NCI-H2107 treated with DMSO at 0.1 percent for 48 hours (cell line): ENCODE measurements around the gene THRB.

Experiments used
- DNase-seq: peaks from one replicate; lab custom pipeline; 2025; ENCODE audit not compliant: unreplicated experiment; lab: John Stamatoyannopoulos, UW

Gene THRB

DNA sequence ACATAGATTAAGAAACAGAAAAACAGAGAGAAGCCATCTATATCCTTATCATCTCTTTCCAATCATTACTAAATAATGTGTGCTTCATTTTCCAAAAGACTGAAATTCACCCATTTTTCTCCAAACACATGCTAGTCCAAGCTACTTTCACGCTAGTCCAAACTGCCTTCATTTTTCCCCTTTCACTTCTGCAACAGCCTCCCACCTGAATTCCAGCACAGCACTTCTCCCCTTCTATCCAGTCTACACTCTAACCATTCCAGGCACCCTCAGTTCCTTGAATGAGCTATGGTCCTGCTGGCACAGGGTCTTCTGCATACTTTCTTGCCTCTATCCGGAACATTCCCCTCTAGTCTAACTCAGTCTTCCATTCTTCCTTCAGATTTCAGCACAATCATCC lies 112.0 kb downstream of the THRB start:
- DNase-seq = no peak

DNA sequence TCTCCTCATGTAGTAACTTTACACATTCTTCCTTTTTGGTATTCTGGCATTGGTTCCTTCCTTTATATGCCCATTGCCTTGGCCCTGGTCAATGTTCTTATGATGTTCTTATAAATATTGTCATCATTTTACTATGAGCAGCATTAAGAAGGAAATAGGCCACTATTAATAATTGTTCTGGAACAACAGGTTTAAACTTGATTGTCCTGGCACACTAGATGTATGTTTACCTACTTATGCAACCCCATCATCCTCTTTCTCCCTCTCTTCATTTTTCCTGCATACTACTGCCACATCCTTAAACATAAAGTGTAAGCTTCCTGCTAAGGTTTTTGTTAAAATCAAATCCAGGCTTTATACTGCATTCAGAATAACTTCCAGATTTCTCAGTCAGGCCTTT lies 114.7 kb downstream of the THRB start:
- no peak for DNase-seq

DNA sequence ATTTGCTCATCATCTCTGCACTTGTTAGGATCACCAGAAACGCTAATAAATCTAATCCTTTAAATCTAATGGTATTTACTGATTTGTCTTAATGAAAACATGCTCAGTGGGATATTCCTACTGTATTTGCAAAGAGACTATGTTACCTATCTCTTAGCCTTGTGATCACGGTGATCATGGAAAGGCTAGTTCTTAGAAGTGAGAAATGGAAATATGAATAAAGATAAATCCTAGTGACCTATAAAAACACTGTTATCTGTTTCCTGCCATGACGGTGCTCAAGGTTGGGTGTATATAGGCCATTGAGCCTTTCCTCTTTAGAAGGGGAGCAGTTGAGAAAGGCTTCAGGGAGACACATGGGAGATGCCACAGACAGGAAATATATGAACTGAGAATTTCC lies 116.3 kb downstream of the THRB start:
- DNase-seq = no peak

DNA sequence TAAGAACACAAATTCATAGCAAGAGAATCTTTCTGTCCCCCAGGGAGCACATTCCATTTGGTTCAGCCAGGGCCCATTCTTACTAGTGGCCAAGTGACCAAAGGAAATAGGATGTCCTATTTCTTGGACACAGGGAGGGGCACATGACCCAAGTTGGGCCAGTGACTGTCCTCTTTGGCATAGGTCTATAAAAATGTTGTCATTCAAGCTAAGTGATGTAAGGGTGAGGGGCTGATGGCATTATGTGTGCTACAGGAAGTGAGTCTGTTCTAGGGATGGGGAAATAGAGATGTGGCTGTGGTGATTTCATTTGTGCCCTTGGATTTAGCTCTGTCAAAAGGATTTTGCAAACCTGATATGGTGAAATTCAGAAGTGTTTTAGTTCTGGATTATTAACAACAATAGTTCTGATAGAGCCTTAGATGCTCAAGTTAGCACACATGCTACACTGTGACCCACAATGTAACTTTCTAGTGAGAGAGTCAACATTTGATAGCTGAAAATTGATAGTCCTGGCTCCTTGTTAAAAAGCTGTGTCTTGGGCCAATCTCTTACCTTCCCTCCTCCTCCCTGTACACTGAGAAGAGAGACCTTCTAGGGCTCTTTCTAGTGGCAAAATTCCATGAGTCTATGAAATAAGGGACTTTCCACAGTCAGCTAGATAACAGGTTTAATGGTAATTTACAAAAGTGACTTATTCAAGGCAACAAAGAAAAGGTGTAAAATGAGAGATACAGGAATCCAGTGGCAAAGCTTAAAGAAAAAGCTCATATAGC lies 117.2 kb downstream of the THRB start:
- no peak for DNase-seq

DNA sequence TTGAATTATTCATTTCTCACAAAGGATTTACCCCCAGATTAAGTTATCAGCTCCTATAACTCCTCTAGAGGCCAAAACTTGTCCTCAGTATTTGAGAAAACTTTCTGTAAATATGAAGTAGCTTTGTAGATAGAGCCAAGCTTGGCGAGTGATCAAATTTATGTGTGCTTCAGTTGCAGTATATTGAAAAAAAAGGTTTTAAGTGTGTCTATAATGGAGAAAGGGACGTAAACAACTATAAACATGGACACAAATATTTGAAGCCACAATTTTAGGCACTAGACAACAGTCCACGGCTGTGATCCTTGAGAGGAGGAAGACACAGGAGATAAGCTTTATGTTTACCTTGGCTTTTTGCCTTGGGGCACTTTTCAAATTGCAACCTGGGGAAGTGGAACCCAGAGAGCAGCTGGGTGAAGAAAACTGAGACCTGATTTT lies 118.7 kb downstream of the THRB start:
- no peak for DNase-seq

DNA sequence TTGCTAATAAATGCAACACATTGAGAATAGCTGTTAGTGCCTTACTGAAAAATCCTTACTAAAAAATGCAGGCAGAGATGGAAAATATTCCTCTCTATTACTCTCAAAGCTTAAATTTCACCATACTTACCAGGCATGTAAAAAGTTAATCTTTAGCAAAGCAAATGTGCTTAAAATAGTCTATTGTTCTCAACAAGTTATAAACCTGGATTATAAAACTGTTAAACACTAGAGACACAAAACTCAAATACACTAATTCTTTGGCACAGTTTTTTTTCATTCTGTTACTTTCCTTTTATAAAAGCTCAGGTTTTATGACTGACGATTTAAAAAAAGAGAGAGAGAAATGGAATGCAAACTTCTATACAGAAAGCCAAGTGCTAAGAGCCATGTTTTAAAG lies 119.8 kb downstream of the THRB start:
- no peak for DNase-seq

DNA sequence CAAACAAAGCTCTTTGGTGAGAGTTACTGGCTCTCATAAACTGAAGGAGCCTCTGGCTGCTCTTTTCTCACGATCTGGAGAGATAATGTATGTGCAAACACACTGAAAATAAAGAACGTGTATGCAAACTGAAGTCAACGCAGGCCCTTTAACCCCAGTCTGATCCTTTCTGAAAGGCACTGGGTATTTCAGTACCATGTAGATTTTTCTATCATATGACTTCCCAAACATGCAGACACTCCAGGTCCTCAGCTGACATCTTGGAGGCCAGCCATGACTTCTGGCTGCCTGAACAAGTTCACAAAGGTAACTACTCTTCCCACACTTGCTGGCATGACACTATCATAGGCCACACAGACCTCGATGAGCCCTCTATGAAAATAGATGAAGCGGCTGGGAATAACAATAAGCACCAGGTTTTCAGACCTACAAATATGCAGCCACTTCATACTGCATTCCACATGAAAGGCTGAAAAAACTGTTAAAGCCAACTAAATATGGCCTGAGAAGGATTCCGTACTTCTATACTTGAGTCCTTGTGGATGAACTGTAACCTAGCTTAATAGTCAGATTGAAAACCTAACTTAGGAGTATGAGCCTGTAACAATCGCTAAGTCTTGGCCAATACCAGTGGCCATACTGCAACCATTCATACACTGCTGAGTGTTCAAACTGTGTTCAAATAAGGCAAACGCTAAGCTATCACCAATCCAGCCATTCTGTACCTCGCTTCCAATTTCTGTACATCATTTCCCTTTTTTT lies 121.3 kb downstream of the THRB start:
- DNase-seq = no peak

DNA sequence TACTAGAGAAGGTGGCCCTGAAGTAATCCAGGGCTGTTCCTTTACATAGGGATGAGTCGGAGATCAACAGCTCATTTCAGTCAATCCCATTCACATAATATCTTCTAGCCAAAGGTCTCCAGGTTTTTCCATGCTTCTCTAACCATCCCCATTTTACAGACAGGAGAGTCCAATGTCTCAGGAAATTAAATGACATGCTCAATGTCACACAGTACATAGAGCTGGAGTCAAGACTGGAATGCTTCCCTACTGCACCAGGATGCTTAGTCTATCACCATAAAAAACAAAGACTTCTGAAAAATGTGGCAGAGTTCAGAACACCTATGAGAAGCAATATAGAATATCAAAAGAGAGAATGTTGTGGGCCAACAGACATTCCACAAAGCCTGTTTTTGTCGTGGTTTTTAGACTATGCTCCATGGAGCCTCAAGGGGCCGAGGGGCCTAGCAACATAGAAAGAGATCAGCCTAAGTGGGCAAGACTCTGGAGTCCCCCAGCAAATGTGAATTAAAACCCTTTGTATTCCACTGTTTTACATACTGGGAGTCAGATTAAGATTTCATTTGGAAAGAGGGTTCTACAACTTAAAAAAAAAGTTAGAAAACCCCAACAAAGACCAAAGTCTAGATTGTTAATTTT lies 122.0 kb downstream of the THRB start:
- no peak for DNase-seq

DNA sequence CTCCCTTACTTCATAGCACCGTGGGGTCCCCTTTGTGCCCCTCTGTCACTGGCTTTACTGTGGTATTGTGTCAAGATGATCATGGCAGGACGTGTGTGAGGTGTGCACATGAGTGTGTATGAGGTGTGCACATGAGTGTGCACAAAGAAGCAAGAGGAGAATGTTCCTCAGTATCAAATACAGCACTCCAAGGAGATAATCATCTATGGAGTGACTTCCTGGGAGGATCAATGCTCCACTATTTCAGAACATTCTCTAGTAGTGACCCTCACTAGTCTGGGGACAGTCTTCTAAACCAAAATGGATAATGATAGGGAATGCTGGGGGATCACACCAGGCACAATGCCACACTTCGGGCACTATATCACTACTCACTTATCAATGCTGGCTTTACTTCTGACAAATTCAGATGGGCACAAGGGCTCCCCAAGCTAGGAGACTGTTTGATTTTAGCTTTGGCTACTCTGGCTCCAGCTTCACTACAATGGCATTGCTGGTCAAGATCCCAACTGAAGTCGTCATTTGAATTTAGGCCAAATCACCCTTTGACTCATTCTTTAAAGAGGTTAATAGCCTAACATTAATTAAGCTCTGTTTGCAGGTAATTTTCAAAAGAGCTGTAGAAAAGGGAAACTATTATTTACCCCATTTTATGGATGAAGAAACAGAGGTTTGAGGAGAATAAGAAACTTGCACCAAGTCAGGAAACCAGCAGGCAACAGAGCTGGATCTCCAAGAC lies 124.1 kb downstream of the THRB start:
- no peak for DNase-seq

DNA sequence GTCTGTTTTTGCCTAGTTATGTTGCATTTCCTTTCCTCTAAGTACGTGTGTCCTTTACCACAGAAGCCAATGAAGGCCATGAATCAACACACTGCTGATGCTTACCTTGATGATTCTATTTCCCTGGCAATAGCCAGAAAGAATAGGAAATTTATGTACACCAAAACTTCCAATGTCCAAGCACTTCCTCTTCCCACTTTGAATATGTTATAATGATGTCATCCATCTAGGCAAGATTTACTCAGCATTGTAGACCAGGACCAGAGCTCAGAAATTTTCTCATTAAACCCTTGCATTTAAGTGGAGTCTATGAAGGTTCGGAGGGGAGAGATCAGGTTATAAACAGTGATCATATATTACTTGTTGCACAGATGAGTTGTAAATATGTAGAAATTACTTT lies 126.0 kb downstream of the THRB start:
- DNase-seq = no peak

DNA sequence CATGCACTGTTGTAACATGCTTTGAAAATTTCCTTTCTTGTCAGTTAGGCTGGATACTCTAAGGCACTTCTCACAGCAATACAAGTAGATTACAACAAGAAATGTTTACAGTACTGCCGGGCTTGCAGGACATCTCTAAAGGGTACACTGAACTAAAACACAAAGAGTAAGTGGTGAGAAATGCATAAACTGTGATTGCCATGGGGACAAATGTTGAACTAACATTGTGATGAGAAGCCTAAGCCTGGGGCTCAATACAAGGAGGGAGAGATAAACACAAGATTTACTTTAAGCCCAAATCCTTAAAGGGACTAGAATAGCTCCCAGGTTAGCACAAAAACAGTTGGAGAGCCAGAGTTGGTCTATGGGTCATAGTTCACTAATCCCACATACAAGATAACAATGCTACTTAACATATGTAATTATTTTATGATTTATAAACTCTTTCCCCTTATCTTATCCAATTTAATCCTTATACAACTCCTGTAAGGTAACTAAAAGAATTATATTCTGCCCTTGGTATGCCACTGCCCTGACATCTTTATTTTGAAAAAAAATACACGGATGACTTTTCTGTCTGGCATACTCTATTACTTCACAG lies 126.9 kb downstream of the THRB start:
- DNase-seq = no peak

DNA sequence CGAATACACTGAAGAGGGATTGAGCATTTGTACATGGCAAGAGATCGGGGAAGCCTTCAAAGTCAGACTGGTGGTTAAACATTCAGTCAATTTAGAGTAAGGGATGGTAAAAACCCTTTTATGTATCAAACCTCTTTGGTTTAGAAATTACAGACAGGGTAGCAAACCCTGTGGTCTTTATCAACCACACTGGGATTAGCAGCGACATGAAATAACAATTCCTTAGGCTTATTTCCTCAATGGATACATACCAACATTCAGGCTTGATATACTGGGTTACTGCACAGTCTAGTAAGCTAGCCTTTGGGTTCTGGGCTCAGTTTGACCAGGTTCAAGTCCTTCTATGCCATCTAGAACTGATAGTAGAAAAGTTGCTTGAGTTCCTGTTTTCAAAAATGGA lies 127.4 kb downstream of the THRB start:
- DNase-seq = no peak

DNA sequence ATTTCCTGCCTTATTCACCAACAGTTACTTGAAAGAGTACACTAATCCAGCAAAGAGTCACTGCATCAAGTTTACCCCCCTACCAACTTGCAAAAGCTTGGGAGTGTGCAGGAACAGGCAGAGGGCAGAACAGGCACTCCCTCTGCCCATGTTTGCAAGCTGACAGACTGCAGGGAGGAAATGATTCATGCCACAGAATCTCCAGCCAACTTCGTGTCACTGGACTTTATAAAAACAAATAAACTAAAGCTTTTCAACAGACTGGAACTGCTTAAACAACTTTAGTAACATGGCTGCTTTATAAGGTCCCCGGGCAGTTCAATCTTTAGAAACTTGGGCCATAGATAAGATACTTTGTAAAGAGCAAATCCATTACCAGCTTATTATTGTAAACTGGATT lies 129.5 kb downstream of the THRB start:
- DNase-seq = no peak

DNA sequence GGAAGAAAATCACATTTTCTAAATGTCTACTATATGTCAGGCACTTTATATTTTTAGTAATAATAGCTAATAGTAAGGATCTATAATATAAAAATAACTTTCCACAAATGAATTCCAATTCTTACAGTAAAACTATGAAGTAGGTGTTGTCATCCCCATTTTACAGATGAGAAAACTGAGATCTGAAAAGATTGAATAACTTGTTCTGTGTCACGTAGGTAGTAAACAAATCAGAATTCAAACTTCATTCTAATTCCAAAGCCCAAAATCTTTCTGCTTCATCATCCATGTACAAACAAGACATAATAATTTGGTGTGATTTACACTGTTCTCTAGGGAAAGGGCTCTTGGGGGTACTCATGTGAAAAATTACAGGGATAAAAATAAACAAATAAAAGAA lies 130.3 kb downstream of the THRB start:
- no peak for DNase-seq

DNA sequence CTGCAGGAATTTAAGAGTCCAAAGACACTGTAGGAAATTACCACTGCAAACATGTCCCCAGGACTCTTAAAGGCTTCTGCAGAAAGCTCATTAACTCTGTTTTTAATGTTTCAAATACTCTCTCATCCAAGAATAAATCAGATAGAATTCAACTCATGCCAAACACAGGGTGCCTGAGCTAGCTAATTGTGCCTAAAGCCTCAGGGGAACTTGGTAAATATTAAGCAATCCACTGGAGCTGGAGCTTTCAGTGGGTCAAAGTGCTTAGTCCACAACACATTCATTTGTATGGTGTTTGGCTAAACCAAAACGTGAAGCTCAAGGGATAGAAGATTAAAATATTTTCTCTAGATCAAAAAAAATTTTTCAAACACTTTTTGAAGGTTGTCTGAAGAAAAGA lies 131.4 kb downstream of the THRB start:
- no peak for DNase-seq

DNA sequence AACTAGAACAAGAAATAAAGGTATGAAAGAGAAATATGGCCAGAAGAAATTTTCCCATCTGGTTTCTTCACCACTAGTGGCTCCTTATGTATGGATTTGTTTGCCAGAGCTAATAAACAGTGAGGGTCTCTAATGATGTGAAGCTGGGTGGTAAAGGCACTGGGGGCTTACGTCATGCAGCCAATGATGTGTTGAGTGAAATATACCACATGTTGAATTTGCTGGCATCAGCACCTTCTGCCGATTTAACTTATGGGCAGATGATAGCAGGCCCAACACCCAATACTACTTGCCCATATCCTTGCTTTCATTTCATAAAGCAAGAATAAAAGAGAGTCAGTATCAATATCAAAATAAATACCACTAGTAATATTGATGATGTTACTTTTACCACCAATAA lies 133.0 kb downstream of the THRB start:
- no peak for DNase-seq

DNA sequence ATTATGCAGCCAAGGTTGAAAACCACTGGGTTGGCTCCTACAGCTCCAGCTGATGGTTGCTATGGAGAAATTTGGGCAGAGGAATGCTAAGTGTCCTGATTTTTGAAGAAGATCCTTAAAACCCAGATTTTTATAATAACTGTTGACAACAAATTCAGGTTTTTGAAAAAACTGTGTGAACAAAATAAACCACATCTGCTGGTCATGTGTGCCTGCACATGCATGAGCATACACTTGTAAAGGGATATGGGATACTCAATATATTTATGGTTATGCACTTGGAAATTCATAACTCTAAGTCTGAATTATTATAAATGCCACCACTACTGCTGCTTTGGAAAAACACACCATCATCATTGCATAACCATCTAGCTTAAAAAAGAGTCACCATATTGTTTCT lies 133.7 kb downstream of the THRB start:
- DNase-seq = no peak

DNA sequence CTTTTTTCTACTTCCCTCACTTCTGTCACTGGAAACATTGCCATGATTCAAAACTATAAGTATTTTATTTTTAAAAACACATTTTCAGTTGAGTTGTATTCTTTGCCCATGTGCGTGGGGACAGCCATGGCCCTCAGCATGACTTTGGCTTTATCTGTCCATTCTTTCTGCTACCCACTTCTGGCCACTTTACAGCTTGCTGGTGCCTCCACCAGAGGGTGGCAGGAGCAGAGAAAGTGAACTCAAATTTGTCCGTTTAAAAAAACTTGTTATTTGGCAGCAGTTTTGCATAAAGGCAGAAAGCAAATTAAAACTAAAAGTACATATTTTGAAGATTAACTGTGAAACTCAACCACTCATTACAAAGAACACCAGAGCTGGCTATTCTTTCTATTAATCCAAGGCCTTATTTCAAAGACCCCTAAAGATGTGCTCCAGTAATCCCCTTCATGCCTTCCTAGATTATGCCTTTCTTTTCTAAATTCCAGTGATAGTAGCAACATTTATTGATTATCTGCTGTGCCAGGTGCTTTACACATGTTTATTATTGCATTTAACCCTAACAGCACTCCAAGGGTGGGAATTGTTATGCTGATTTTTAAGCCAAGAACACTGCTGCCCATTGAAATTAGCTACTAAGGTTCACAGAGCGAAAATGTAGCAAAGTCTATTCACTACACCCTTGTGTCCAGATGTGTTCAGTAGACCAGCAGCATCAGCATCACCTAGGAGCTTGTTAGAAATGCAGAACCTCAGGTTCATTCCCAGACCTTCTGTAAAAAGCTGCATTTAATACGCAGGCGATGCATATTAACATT lies 134.8 kb downstream of the THRB start:
- no peak for DNase-seq

DNA sequence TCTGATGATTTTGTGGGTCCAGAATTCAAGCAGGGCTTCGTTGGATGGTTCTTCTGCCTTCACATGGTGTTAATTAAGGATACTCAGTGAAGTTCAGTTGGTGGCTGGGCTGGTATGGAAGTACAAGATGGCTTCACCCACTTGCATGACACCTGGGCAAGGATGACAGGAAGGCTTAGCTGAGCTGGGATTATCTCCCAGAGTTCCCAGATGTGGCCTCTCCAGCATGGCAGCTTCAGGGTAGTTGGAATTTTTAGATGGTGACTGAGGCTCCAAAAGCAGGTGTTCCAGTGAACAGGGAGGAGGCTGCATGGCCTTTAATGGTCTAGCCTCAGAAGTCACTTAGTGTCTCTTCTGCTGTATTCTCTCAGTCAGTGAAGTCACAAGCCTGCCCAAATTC lies 135.5 kb downstream of the THRB start:
- no peak for DNase-seq

DNA sequence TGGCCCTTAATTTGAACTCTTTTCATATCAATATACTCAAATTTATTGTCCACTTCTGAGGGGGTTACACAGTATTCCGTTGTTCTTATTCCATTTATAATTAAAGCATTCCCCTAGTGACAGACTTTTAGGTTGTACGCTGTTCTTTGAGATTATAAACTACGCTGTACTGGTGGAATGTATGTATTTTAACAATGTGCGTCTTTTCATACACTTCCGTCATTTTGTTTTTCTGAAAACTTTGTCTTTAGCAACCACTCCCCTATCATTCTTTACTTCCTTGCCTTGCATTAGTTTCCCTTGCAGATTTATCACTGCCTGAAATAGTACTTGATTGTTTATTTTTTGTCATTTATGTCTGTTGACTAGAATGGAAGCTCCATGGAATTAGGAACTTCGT lies 137.0 kb downstream of the THRB start:
- no peak for DNase-seq
